Endodermal cell (in vitro differentiated cells): ENCODE measurements around the gene TRIM37. TPM values are rescaled to one million over a fixed set of nuclear protein-coding genes. Genes with fewer than 3 reads are reported as not detected.
A peak's percentile ranks its signal among the peaks of the same experiment; 100 is the strongest.

ENCODE experiments used
- DNase-seq: peaks from one replicate; pipeline ENCODE4 v3.0.0-alpha.2; 2017
- H3K27ac ChIP-seq: 2 replicates; pipeline ENCODE4 v1.5.1; 2013; ENCODE audit warnings: mild to moderate bottlenecking, low read depth, low read length, moderate library complexity
- H3K27me3 ChIP-seq: 2 replicates; pipeline ENCODE4 v1.6.1; 2013; ENCODE audit warnings: mild to moderate bottlenecking, low read length, moderate library complexity; ENCODE audit not compliant: insufficient read depth, control insufficient read depth, poor library complexity, severe bottlenecking
- H3K36me3 ChIP-seq: 2 replicates; pipeline ENCODE4 v1.7.0; 2013; ENCODE audit warnings: mild to moderate bottlenecking, low read length, moderate library complexity; ENCODE audit not compliant: control insufficient read depth, insufficient read depth
- H3K4me1 ChIP-seq: one replicate; pipeline ENCODE4 v1.7.0; 2013; ENCODE audit warnings: low read length; ENCODE audit not compliant: control insufficient read depth, insufficient read depth
- H3K4me3 ChIP-seq: 2 replicates; pipeline ENCODE4 v1.5.1; 2013; ENCODE audit warnings: mild to moderate bottlenecking, low read length, moderate library complexity
- H3K9ac ChIP-seq: 2 replicates; pipeline ENCODE4 v1.6.1; 2013; ENCODE audit warnings: mild to moderate bottlenecking, low read length, moderate library complexity; ENCODE audit not compliant: poor library complexity, severe bottlenecking; ENCODE audit errors: extremely low read depth
- H3K9me3 ChIP-seq: 2 replicates; pipeline ENCODE4 v1.6.1; 2013; ENCODE audit warnings: mild to moderate bottlenecking, low read length, moderate library complexity; ENCODE audit not compliant: control insufficient read depth
- H3K27ac Mint-ChIP-seq: 2 replicates; pipeline ENCODE4 v1.8.0; 2020; ENCODE audit warnings: mixed read lengths
- H3K27me3 Mint-ChIP-seq: 2 replicates; pipeline ENCODE4 v1.8.0; 2021; ENCODE audit warnings: mild to moderate bottlenecking, mixed read lengths; ENCODE audit not compliant: insufficient read depth
- H3K36me3 Mint-ChIP-seq: 2 replicates; pipeline ENCODE4 v1.8.0; 2020; ENCODE audit warnings: low read depth, mixed read lengths
- H3K4me1 Mint-ChIP-seq: 2 replicates; pipeline ENCODE4 v1.8.0; 2020; ENCODE audit warnings: mixed read lengths
- H3K4me3 Mint-ChIP-seq: 2 replicates; pipeline ENCODE4 v1.8.0; 2020; ENCODE audit warnings: mild to moderate bottlenecking, moderate library complexity, mixed read lengths
- H3K9me3 Mint-ChIP-seq: 2 replicates; pipeline ENCODE4 v1.8.0; 2020; ENCODE audit warnings: mild to moderate bottlenecking, mixed read lengths
- CTCF ChIP-seq: fragments of 200-600 bp; sonication (generic); conservative IDR thresholded peaks from 2 replicates; pipeline ENCODE4 v1.5.0; 2021; ENCODE audit warnings: antibody characterized with exemption, mild to moderate bottlenecking
- WGBS, 2 experiments: methylation state at CpG; one replicate each; pipeline versions ENCODE4 v1.1.5 to v1.1.7; 2013; ENCODE audit warnings: missing lambda C conversion rate in 2 of 2, mixed read lengths in 1 of 2; ENCODE audit not compliant: insufficient coverage in 1 of 2, insufficient read length in 1 of 2; 5-methylcytosine and 5-hydroxymethylcytosine counted together
- total RNA-seq, 2 donors: library from RNA; stranded (reverse); fragmentation: NEBNext Ultra II Directional in 1 of 2; extraction: Animal tissue kit (Norgen Biotek cat#: 25700) in 1 of 2; gene quantifications; 2 replicates in 1 of 2; 3 replicates in 1 of 2; pipeline ENCODE4 v1.2.1, GENCODE V29; 2021

TRIM37 gene
- total RNA-seq, 2 donors from 2014 or later, result 43.6 to 64.6 TPM

- H3K27me3 Mint-ChIP-seq, result no peaks in the 10 kb centered on the region
- WGBS, 2 experiments, result 83 to 84% methylated on average over 4 of the region's 4 CpGs
- no peaks in the 10 kb centered on the region for H3K27me3 ChIP-seq
- DNase-seq, result no peak
- H3K36me3 Mint-ChIP-seq, result no peaks in the 10 kb centered on the region
- no peaks in the 10 kb centered on the region for H3K4me1 ChIP-seq
- no peak overlapping the region for H3K4me3 Mint-ChIP-seq
- TF ChIP-seq CTCF, result no peak
- H3K27ac ChIP-seq, result peak overlapping the region; percentile 0
- no peak overlapping the region for H3K27ac Mint-ChIP-seq
- no peaks in the 10 kb centered on the region for H3K36me3 ChIP-seq
- no peak overlapping the region for H3K9ac ChIP-seq
- peaks cover 6% of the 10 kb centered on the region for H3K4me1 Mint-ChIP-seq
- no peak overlapping the region for H3K4me3 ChIP-seq
- H3K9me3 Mint-ChIP-seq, result no peaks in the 10 kb centered on the region
- H3K9me3 ChIP-seq, result no peaks in the 10 kb centered on the region
Measured at GRCh38 chr17:58968426-58969061, 138.1 kb downstream of the TRIM37 start.

- no peak for TF ChIP-seq CTCF
- Mint-ChIP-seq H3K9me3 (no peaks in the 10 kb centered on the region), H3K27me3 (no peaks in the 10 kb centered on the region), H3K36me3 (no peaks in the 10 kb centered on the region), H3K27ac (no peak overlapping the region), H3K4me3 (no peak overlapping the region), H3K4me1 (peaks cover 6% of the 10 kb centered on the region)
- Histone ChIP-seq H3K4me1 (no peaks in the 10 kb centered on the region), H3K27ac (no peak overlapping the region), H3K4me3 (no peak overlapping the region), H3K36me3 (no peaks in the 10 kb centered on the region), H3K9me3 (no peaks in the 10 kb centered on the region), H3K27me3 (no peaks in the 10 kb centered on the region), H3K9ac (no peak overlapping the region)
- no peak for DNase-seq
- 81 to 100% methylated on average over 1 to 3 of the region's 3 CpGs for WGBS, 2 experiments
Measured at GRCh38 chr17:58966208-58966607, 140.5 kb downstream of the TRIM37 start.

GRCh38 chr17:58965221-58965620 lies 141.5 kb downstream of the TRIM37 start:
- H3K27me3 Mint-ChIP-seq, result no peaks in the 10 kb centered on the region
- H3K4me3 ChIP-seq, result no peak overlapping the region
- H3K9me3 ChIP-seq, result no peaks in the 10 kb centered on the region
- H3K4me3 Mint-ChIP-seq, result no peak overlapping the region
- H3K4me1 ChIP-seq, result no peaks in the 10 kb centered on the region
- no peaks in the 10 kb centered on the region for H3K27me3 ChIP-seq
- H3K4me1 Mint-ChIP-seq, result peaks cover 6% of the 10 kb centered on the region
- H3K27ac Mint-ChIP-seq, result no peak overlapping the region
- no peaks in the 10 kb centered on the region for H3K9me3 Mint-ChIP-seq
- peak overlapping the region; percentile 46 for H3K27ac ChIP-seq
- H3K9ac ChIP-seq, result no peak overlapping the region
- TF ChIP-seq CTCF, result no peak
- H3K36me3 ChIP-seq, result no peaks in the 10 kb centered on the region
- no peak for DNase-seq
- 80 to 92% methylated on average over 1 to 3 of the region's 3 CpGs for WGBS, 2 experiments
- H3K36me3 Mint-ChIP-seq, result no peaks in the 10 kb centered on the region
